Measurements from ENCODE around the gene HHATL. TPM values are rescaled to one million over a fixed set of nuclear protein-coding genes. Genes with fewer than 3 reads are reported as not detected.

Gene HHATL
- total and polyA plus RNA-seq, 2 of the 8 experiments (the other 6 are each of a cell fraction or from before 2014, with no cell fraction given): 0.18 TPM; not detected in 1

- Histone ChIP-seq H3K4me3 (ENCODE audit: extremely low read depth in 1 of 4, insufficient read depth in 2 of 4, low read depth in 3 of 4, low read length in 4 of 4) (no peak overlapping the region), H2BK120ac (replicated peaks; ENCODE audit: low read depth, low read length) (no peak overlapping the region), H4K5ac (ENCODE audit: insufficient read length, low read depth, low read length) (no peak overlapping the region), H2AFZ (ENCODE audit: low read length) (no peak overlapping the region), H3K18ac (ENCODE audit: extremely low read depth, low read length) (no peak overlapping the region), H3K56ac (replicated peaks; ENCODE audit: insufficient read length, low read depth, low read length) (no peak overlapping the region), H3K79me1 (ENCODE audit: low read depth, low read length) (no peaks in the 10 kb centered on the region), H2BK5ac (ENCODE audit: low read depth, low read length) (no peak overlapping the region), H2BK15ac (ENCODE audit: low read length) (no peak overlapping the region), H3K36me3 (ENCODE audit: control insufficient read depth in 2 of 4, insufficient read depth in 4 of 4, low read length in 3 of 4) (no peaks in the 10 kb centered on the region), H2AK5ac (ENCODE audit: low read depth, low read length) (no peak overlapping the region), H3K9ac (replicated peaks in 1 of 4; ENCODE audit: extremely low read depth in 1 of 4, low read depth in 3 of 4, low read length in 3 of 4) (no peak overlapping the region), H3K23ac (ENCODE audit: insufficient read length) (no peak overlapping the region), H3K79me2 (ENCODE audit: control insufficient read depth in 1 of 2, insufficient read depth in 2 of 2, low read length in 2 of 2) (no peaks in the 10 kb centered on the region), H3K4ac (replicated peaks; ENCODE audit: insufficient read length, low read depth, low read length) (no peak overlapping the region), H3K4me2 (ENCODE audit: insufficient read depth in 1 of 2, low read depth in 2 of 2, low read length in 2 of 2) (no peak overlapping the region), H4K20me1 (replicated peaks in 1 of 2; ENCODE audit: control insufficient read depth in 1 of 2, insufficient read depth in 2 of 2, low read length in 2 of 2) (no peaks in the 10 kb centered on the region), H3K27me3 (replicated peaks in 1 of 4; ENCODE audit: control insufficient read depth in 3 of 4, extremely low read depth in 1 of 4, insufficient read depth in 3 of 4, low read length in 3 of 4) (no peaks in the 10 kb centered on the region; a peak in 1 of 7 replicates), H3K23me2 (ENCODE audit: low read depth, low read length) (no peaks in the 10 kb centered on the region), H3K14ac (ENCODE audit: insufficient read length) (no peak overlapping the region), H3K27ac (ENCODE audit: low read depth, low read length) (no peak overlapping the region), H4K91ac (replicated peaks; ENCODE audit: insufficient read length, low read length) (no peak overlapping the region), H2BK20ac (ENCODE audit: low read length) (no peak overlapping the region), H3K9me3 (ENCODE audit: insufficient read depth in 2 of 2, low read depth in 1 of 2, low read length in 1 of 2) (no peaks in the 10 kb centered on the region), H3K4me1 (replicated peaks in 1 of 4; ENCODE audit: control insufficient read depth in 3 of 4, insufficient read depth in 4 of 4, low read length in 3 of 4) (peaks cover 0 to 6% (median under 1%) of the 10 kb centered on the region in 4 experiments; a peak in 2 of 7 replicates), H2BK12ac (ENCODE audit: low read depth, low read length) (no peak overlapping the region), H4K8ac (ENCODE audit: extremely low read depth, insufficient read depth, low read length) (no peak overlapping the region)
- DNase-seq (ENCODE audit: low read depth in 1 of 2, low spot score in 2 of 2) (peak in 1 of 2 experiments; percentile 15), FAIRE-seq (no peak)
- ChIA-PET CTCF (ENCODE audit: partially characterized antibody) (interaction anchor here (0.9 to 1.5 kb wide), 4 partner anchors 26 to 72 kb away, joined by 3 to 5 read pairs (median 3); no protein-coding TSS in a partner anchor), POLR2A (ENCODE audit: partially characterized antibody) (interaction anchor here (1.2 kb wide), 1 partner anchor 121 kb away, joined by 3 read pairs; the partner anchor contains the start of gene HIGD1A)
- 81% methylated on average over 8 of the region's 10 CpGs; no CpG with 5 or more reads in 1 of the 2 experiments for WGBS, 2 experiments (ENCODE audit: extremely low coverage in 1 of 2, insufficient coverage in 1 of 2, insufficient read length in 1 of 2, insufficient replicate concordance in 2 of 2, low coverage in 1 of 2, low lambda C conversion rate in 2 of 2, missing lambda C conversion rate in 1 of 2)
- TF ChIP-seq ATF3 (IDR thresholded peaks at IDR 0.05; ENCODE audit: insufficient read depth, low read depth, low read length) (no peak), SUZ12 (IDR thresholded peaks at IDR 0.05; ENCODE audit: low read length) (no peak), JUND (IDR thresholded peaks at IDR 0.05; ENCODE audit: low read length) (no peak), HDAC2 (IDR thresholded peaks at IDR 0.05; ENCODE audit: borderline replicate concordance in 1 of 2, low read depth in 2 of 2, low read length in 2 of 2) (no peak), FOSL1 (IDR thresholded peaks at IDR 0.05; ENCODE audit: insufficient read depth, low read depth, low read length) (no peak), CBX8 (IDR thresholded peaks at IDR 0.05; ENCODE audit: borderline replicate concordance, low read depth, low read length) (no peak), MAFK (IDR thresholded peaks at IDR 0.05; ENCODE audit: low read depth, low read length) (no peak), YY1 (IDR thresholded peaks at IDR 0.05; ENCODE audit: low read depth, low read length) (no peak), SP2 (IDR thresholded peaks at IDR 0.05; ENCODE audit: low read length) (no peak)
- TF ChIP-seq, protein P1, sequence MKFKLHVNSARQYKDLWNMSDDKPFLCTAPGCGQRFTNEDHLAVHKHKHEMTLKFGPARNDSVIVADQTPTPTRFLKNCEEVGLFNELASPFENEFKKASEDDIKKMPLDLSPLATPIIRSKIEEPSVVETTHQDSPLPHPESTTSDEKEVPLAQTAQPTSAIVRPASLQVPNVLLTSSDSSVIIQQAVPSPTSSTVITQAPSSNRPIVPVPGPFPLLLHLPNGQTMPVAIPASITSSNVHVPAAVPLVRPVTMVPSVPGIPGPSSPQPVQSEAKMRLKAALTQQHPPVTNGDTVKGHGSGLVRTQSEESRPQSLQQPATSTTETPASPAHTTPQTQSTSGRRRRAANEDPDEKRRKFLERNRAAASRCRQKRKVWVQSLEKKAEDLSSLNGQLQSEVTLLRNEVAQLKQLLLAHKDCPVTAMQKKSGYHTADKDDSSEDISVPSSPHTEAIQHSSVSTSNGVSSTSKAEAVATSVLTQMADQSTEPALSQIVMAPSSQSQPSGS (IDR thresholded peaks at IDR 0.05; ENCODE audit: low read length): no peak
These were observed 18.6 kb downstream of the HHATL start for GRCh38 chr3:42683875-42684598.
